A549 (cell line): ENCODE results near the gene CLDN6. TPM values are rescaled to one million over a fixed set of nuclear protein-coding genes. Genes with fewer than 3 reads are reported as not detected.

Experiments
- ATAC-seq, 2 experiments: fragments of 200-7000 bp in 1 of 2; fragments of >200 bp in 1 of 2; cut with Nextera tagmentation in 1 of 2; cut with Tn5 transposase in 1 of 2; 3 replicates each; pipeline versions ENCODE4 v1.8.0 to v1.9.1; 2018 to 2020; ENCODE audit warnings: mild to moderate bottlenecking in 1 of 2, moderate library complexity in 1 of 2
- CTCF ChIA-PET: fragments of 300-600 bp; sonication (Branson Sonifier 250); formaldehyde crosslinking; extraction: SDS; loops from one replicate; lab custom pipeline; 2021; ENCODE audit warnings: antibody characterized with exemption, inconsistent platforms; lab: Yijun Ruan, JAX
- POLR2A ChIA-PET: fragments of 350-600 bp; formaldehyde crosslinking; extraction: SDS; loops from one replicate; lab custom pipeline; 2021; ENCODE audit warnings: antibody characterized with exemption, inconsistent platforms; lab: Yijun Ruan, JAX
- DNase-seq, 2 experiments: peaks; one replicate each; pipeline versions ENCODE4 v3.0.0 to v3.0.0-alpha.2; 2011 to 2016; ENCODE audit warnings: low read depth in 1 of 2, low spot score in 1 of 2
- FAIRE-seq: peaks from 2 replicates; lab custom pipeline; 2011; peaks lifted over from hg19 to GRCh38; lab: Jason Lieb, UNC
- H3K27ac ChIP-seq, 2 experiments: fragments of >200 bp; sonication (Bioruptor Twin); formaldehyde crosslinking; 3 replicates each; pipeline ENCODE4 v1.5.1; 2016 to 2017
- H3K4me1 ChIP-seq: fragments of >200 bp; sonication (Bioruptor Twin); formaldehyde crosslinking; 3 replicates; pipeline ENCODE4 v1.6.1; 2016
- H3K4me2 ChIP-seq: fragments of >200 bp; sonication (Bioruptor Twin); formaldehyde crosslinking; 3 replicates; pipeline ENCODE4 v1.6.1; 2016
- H3K4me3 ChIP-seq: fragments of >200 bp; sonication (Bioruptor Twin); formaldehyde crosslinking; 3 replicates; pipeline ENCODE4 v1.5.1; 2016
- H3K9me3 ChIP-seq: fragments of >200 bp; sonication (Bioruptor Twin); formaldehyde crosslinking; 3 replicates; pipeline ENCODE4 v1.6.1; 2016
- CBX2 ChIP-seq: fragments of 200-600 bp; sonication (generic); IDR thresholded peaks from 2 replicates; pipeline ENCODE4 v1.6.1; 2016; ENCODE audit warnings: low read depth, mild to moderate bottlenecking, borderline replicate concordance
- CHD2 ChIP-seq: fragments of 150-350 bp; IDR thresholded peaks from 2 replicates; pipeline ENCODE4 v1.6.1; 2014; ENCODE audit warnings: low read length; ENCODE audit not compliant: partially characterized antibody
- EHF ChIP-seq: fragments of 250-450 bp; sonication (Bioruptor Pico); IDR thresholded peaks from 2 replicates; pipeline ENCODE4 v1.5.0; 2020; ENCODE audit warnings: mild to moderate bottlenecking
- ESRRA ChIP-seq: fragments of 150-350 bp; IDR thresholded peaks from 2 replicates; pipeline ENCODE4 v1.6.1; 2014; ENCODE audit warnings: mild to moderate bottlenecking, low read length, borderline replicate concordance
- FOSB ChIP-seq: fragments of 250-450 bp; sonication (Bioruptor Pico); IDR thresholded peaks from 2 replicates; pipeline ENCODE4 v1.5.0; 2020; ENCODE audit warnings: mild to moderate bottlenecking, moderate library complexity
- GATA3 ChIP-seq: IDR thresholded peaks from 2 replicates; pipeline ENCODE4 v1.6.1; 2012; ENCODE audit warnings: borderline replicate concordance
- HDAC2 ChIP-seq: fragments of 200-600 bp; sonication (generic); IDR thresholded peaks from 2 replicates; pipeline ENCODE4 v1.6.1; 2016
- JUN ChIP-seq, 2 experiments: fragments of >200 bp; sonication (Bioruptor Twin); formaldehyde crosslinking; IDR thresholded peaks; 2 replicates in 1 of 2; 3 replicates in 1 of 2; pipeline ENCODE4 v1.6.1; 2016 to 2017
- MAFK ChIP-seq: fragments of 450-650 bp; IDR thresholded peaks from 2 replicates; pipeline ENCODE4 v1.6.1; 2014; ENCODE audit not compliant: partially characterized antibody
- NFE2L2 ChIP-seq: fragments of 150-350 bp; conservative IDR thresholded peaks from 2 replicates; pipeline ENCODE4 v1.6.1; 2014; ENCODE audit warnings: low read length
- NR3C1 ChIP-seq: fragments of >200 bp; sonication (Bioruptor Twin); formaldehyde crosslinking; IDR thresholded peaks from 3 replicates; pipeline ENCODE4 v1.6.1; 2017
- POLR2AphosphoS2 ChIP-seq: conservative IDR thresholded peaks from 2 replicates; pipeline ENCODE4 v1.6.1; 2012; ENCODE audit warnings: low read length, improper control_type of control experiment, inconsistent platforms
- ZNF302 ChIP-seq: fragments of 250-450 bp; sonication (Bioruptor Pico); IDR thresholded peaks from 2 replicates; pipeline ENCODE4 v1.9.0; 2021; ENCODE audit warnings: inconsistent platforms, mild to moderate bottlenecking, moderate library complexity
- WGBS: methylation state at CpG from one replicate; pipeline ENCODE4 v1.1.6; 2017; ENCODE audit errors: missing lambda C conversion rate; 5-methylcytosine and 5-hydroxymethylcytosine counted together
- polyA plus RNA-seq, 4 experiments: library from polyadenylated mRNA; depleted of rRNA in 3 of 4; stranded (reverse); fragments of >200 nt; fragmentation: RNase III in 1 of 4; extraction: RNeasy Plus Mini Kit Qiagen cat#74134 plus additional on column Dnase treatment in 1 of 4; gene quantifications; 2 replicates in 3 of 4; 3 replicates in 1 of 4; pipeline ENCODE4 v1.2.3, GENCODE V29; 2011 to 2017
- TF ChIP-seq, protein P1 (sequence below): fragments of >200 bp; sonication (Bioruptor Twin); formaldehyde crosslinking; IDR thresholded peaks from 3 replicates; pipeline ENCODE4 v1.5.1; 2016
- TF ChIP-seq, protein P2 (sequence below): fragments of 150-350 bp; IDR thresholded peaks from 2 replicates; pipeline ENCODE4 v1.6.1; 2014; ENCODE audit warnings: low read depth, mild to moderate bottlenecking, low read length
- TF ChIP-seq, protein P3 (sequence below): fragments of >200 bp; sonication (Bioruptor Twin); formaldehyde crosslinking; IDR thresholded peaks from 3 replicates; pipeline ENCODE4 v1.6.1; 2016
- TF ChIP-seq, protein P4 (sequence below): fragments of 250-450 bp; sonication (Bioruptor Pico); IDR thresholded peaks from 2 replicates; pipeline ENCODE4 v1.5.0; 2021; ENCODE audit warnings: mild to moderate bottlenecking, moderate library complexity, borderline replicate concordance

The CLDN6 gene
- polyA plus RNA-seq, 2 of the 4 experiments (the other 2 are of a cell fraction) = 0.25 TPM; not detected in 1

DNA sequence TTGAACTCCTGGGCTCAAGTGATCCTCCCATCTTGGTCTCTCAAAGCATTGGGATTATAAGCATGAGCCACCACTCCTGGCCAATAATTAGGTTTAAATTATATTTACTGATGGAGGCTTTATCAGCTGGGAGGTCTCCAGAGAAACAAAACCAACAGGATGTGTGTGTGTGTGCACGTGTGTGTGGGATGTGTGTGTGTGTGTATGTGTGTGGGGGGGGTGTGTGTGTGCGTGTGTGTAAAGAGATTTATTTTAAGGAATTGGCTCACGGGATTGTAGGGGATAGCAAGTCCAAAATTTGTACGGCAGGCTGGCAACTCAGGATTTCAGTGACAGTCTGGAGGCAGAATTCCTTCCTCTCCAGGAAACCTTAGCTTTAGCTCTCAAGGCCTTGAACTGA, 33.0 kb upstream of the CLDN6 start:
- Histone ChIP-seq H3K4me2 (no peak overlapping the region), H3K4me3 (no peak overlapping the region), H3K9me3 (no peaks in the 10 kb centered on the region), H3K4me1 (peaks cover 3% of the 10 kb centered on the region; the same call in 1 of the 3 replicates), H3K27ac (no peak overlapping the region)
- TF ChIP-seq, protein P1, sequence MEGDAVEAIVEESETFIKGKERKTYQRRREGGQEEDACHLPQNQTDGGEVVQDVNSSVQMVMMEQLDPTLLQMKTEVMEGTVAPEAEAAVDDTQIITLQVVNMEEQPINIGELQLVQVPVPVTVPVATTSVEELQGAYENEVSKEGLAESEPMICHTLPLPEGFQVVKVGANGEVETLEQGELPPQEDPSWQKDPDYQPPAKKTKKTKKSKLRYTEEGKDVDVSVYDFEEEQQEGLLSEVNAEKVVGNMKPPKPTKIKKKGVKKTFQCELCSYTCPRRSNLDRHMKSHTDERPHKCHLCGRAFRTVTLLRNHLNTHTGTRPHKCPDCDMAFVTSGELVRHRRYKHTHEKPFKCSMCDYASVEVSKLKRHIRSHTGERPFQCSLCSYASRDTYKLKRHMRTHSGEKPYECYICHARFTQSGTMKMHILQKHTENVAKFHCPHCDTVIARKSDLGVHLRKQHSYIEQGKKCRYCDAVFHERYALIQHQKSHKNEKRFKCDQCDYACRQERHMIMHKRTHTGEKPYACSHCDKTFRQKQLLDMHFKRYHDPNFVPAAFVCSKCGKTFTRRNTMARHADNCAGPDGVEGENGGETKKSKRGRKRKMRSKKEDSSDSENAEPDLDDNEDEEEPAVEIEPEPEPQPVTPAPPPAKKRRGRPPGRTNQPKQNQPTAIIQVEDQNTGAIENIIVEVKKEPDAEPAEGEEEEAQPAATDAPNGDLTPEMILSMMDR = no peak
- TF ChIP-seq, protein P2, sequence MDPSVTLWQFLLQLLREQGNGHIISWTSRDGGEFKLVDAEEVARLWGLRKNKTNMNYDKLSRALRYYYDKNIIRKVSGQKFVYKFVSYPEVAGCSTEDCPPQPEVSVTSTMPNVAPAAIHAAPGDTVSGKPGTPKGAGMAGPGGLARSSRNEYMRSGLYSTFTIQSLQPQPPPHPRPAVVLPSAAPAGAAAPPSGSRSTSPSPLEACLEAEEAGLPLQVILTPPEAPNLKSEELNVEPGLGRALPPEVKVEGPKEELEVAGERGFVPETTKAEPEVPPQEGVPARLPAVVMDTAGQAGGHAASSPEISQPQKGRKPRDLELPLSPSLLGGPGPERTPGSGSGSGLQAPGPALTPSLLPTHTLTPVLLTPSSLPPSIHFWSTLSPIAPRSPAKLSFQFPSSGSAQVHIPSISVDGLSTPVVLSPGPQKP = no peak
- no peak for TF ChIP-seq NR3C1
- CTCF ChIA-PET = interaction anchor here (0.5 to 6.2 kb wide), 8 partner anchors 8 to 80 kb away, joined by 3 to 104 read pairs (median 4); no protein-coding TSS in a partner anchor
- POLR2A ChIA-PET = no interaction called here
- DNase-seq (no peak), ATAC-seq (no peak), FAIRE-seq (no peak)
- 82% methylated on average over 4 of the region's 4 CpGs for WGBS

DNA sequence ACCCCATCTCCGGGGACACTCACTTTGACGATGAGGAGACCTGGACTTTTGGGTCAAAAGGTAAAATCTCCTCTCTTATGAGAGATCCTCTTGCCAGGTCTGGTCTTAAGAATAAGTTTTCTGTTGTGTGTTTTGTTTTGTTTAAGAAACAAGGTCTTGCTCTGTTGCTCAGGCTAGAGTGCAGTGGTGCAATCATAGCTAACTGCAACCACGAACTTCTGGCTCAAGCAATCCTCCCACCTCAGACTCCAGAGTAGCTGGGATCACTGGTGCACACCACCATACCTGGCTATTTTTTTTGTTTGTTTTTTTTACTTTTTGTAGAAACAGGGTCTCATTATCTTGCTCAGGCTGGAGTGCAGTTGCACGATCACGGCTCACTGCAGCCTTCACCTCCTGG, 32.5 kb upstream of the CLDN6 start:
- TF ChIP-seq, protein P3, sequence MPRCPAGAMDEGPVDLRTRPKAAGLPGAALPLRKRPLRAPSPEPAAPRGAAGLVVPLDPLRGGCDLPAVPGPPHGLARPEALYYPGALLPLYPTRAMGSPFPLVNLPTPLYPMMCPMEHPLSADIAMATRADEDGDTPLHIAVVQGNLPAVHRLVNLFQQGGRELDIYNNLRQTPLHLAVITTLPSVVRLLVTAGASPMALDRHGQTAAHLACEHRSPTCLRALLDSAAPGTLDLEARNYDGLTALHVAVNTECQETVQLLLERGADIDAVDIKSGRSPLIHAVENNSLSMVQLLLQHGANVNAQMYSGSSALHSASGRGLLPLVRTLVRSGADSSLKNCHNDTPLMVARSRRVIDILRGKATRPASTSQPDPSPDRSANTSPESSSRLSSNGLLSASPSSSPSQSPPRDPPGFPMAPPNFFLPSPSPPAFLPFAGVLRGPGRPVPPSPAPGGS = no peak
- TF ChIP-seq JUN (IDR thresholded peaks at IDR 0.05) = no peak
- no peak for TF ChIP-seq EHF (CRISPR knock-in tag)
- TF ChIP-seq CHD2 = no peak
- no peak for TF ChIP-seq ESRRA
- TF ChIP-seq ZNF302 (CRISPR knock-in tag) = no peak
- TF ChIP-seq GATA3 = no peak
- TF ChIP-seq CBX2 = no peak
- TF ChIP-seq NFE2L2 = no peak
- TF ChIP-seq, protein P4, sequence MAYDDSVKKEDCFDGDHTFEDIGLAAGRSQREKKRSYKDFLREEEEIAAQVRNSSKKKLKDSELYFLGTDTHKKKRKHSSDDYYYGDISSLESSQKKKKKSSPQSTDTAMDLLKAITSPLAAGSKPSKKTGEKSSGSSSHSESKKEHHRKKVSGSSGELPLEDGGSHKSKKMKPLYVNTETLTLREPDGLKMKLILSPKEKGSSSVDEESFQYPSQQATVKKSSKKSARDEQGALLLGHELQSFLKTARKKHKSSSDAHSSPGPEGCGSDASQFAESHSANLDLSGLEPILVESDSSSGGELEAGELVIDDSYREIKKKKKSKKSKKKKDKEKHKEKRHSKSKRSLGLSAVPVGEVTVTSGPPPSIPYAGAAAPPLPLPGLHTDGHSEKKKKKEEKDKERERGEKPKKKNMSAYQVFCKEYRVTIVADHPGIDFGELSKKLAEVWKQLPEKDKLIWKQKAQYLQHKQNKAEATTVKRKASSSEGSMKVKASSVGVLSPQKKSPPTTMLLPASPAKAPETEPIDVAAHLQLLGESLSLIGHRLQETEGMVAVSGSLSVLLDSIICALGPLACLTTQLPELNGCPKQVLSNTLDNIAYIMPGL (CRISPR knock-in tag) = no peak
- TF ChIP-seq POLR2AphosphoS2 = no peak
- TF ChIP-seq HDAC2 = no peak
- TF ChIP-seq FOSB = no peak
- no peak for TF ChIP-seq MAFK
- Histone ChIP-seq H3K4me3 (no peak overlapping the region), H3K27ac (no peak overlapping the region), H3K4me2 (no peak overlapping the region), H3K4me1 (peaks cover 3% of the 10 kb centered on the region; the same call in 1 of the 3 replicates), H3K9me3 (no peaks in the 10 kb centered on the region)
- POLR2A ChIA-PET = interaction anchor here (1.2 kb wide), 1 partner anchor 8 kb away, joined by 3 read pairs; no protein-coding TSS in a partner anchor
- no peak for DNase-seq
- no peak for ATAC-seq
- WGBS = 84% methylated on average over 5 of the region's 5 CpGs
- CTCF ChIA-PET = interaction anchor here (0.5 to 6.2 kb wide), 8 partner anchors 8 to 81 kb away, joined by 3 to 104 read pairs (median 4); no protein-coding TSS in a partner anchor
- FAIRE-seq = no peak
